ENCODE results near the gene CEPT1. TPM values are rescaled to one million over a fixed set of nuclear protein-coding genes. Genes with fewer than 3 reads are reported as not detected.
"Not testable (repeated sequence)": the region's sequence is repeated elsewhere in the genome, so short reads cannot be mapped to it uniquely, and the experiment has no call there.

Gene CEPT1
- 34.9 TPM for total RNA-seq

DNA sequence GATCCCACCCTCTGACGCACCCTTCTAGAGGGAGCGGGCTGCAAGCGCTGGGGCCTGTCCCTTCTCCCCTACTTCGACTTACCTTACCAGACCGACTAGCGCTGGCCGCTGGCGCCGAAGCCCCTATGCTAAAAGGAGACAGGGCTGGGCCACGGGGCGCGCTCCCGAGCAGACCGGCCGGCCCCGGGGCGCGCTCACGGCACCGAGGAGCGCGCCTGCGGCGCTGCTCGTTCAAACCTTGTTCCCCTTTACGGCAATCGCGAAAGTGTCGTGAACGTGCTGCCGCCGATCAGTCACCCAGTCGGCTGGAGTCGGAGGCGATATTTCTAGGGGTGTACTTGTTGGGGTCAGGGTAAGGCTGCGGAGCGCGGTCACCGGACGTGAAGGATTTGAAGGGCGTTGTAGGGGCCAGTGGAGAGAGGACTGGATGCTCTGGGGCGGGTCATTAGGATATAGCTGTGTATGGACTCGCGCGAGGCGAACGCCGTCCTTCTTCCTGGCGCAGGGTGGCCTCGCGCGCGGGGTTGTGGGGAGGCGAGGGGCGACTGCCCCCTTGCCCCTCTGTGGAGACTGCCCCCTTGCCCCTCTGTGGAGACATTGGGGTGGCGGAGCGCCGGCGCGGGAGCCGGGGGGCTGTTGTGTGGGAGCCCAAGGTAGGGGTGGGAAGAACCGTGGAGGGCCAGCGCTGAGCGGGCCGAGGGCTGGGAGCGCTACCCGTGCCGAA is at the start of gene CEPT1, which contains the start of gene DRAM2:
Gene CEPT1 (plus strand): TSS at position 268 of the 724 bp plus-strand sequence. CDS start 7,492 bp downstream, outside the sequence.
Gene DRAM2 (minus strand): TSS at position 138 of the 724 bp plus-strand sequence. CDS start 8,539 bp downstream, outside the sequence.
- DNase-seq (ENCODE audit: low spot score), result peak; percentile 99

DNA sequence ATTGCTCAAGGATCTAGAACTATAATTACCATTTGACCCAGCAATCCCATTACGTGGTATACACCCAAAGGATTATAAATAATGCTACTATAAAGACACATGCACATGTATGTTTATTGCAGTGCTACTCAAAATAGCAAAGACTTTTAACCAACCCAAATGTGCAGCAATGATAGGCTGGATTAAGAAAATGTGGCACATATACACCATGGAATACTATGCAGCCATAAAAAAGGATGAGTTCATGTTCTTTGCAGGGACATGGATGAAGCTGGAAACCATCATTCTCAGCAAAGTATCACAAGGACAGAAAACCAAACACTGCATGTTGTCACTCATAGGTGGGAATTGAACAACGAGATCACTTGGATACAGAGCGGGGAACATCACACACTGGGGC is 44.6 kb upstream of the CEPT1 start:
- not testable (repeated sequence) for DNase-seq (ENCODE audit: low spot score)

DNA sequence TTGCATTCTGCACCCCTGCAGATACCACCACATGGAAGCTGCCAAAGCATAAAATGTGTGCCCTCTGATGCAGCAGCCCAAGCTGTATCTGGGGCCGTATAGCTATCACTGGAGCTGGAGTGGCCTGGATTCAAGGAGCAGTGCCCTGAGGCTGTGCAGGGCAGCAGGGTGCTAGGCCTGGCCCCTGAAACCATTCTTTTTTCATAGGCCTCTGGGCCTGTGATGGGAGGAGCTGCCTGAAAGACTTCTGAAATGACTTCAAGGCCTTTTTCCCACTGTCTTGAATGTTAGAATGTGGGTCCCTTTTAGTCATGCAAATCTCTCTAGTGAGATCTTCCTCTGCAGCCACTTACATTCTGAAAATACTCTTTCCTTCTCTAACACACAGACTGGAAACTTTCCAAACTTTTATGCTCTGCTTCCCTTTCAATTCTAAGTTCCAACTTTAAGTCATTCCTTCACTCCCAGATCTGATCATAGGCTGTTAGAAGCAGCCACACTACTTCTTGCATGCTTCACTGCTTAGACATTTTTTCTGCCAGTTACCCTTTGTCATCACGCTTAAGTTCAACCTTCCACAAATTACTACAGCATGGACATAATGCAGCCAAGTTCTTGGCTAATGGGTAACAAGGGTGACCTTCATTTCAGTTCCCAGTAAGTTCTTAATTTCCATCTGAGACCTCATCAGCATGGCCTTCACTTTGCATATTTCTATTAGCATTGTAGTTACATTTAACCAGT is 42.5 kb upstream of the CEPT1 start:
- no peak for DNase-seq (ENCODE audit: low spot score)

DNA sequence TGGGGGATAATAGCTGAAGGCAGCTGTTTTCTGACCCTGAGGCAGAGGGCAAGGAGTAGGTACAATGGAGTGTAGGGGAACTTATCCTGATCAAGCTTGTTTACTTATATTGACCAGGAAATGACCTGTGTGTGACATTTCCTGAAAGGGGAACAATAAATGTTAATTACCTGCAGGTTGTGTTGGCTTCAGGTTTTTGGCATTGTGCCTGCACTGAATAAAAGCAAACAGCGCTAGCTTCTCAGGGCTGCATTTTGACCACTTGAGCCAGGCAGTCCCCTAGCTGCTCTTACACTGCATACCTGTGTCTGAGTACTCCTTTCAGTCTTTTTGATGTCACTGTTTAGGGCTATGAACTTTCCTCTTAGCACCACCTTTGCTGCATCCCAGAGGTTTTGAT is 40.7 kb upstream of the CEPT1 start:
- DNase-seq (ENCODE audit: low spot score), result peak; percentile 31

DNA sequence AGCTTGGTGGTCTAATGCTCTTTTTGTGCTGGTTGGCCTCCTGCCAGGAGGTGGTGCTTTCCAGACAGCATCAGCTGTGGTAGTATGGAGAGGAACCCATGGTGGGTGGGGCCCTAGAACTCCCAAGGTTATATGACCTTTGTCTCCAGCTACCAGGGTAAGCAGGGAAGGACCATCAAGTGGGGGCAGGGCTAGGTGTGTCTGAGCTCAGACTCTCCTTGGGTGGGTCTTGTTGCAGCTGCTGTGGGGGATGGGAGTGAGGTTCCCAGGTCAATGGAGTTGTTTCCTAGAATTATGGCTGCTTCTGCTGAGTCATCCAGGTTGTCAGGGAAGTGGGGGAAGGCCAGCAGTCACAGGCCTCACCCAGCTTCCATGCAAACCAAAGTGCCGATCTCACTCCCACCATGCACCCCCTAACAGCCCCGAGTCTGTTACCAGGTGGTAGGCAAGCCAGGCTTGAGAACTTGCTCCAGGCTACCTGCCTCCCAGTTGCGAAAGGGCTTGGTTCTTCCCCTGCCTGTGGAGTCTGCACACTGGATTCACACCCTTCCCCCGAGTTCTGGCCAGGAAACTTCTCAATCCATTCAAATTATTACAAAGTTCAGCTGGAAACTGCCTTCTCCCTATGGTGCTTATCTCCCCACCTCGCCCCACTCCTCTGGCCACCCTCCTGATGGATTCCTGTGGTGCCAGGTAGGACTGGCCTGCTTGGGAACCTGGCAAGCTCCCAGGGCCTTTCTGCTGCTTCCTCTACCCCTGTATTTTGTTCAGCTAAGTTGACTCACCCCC is 38.0 kb upstream of the CEPT1 start:
- DNase-seq (ENCODE audit: low spot score), result peak; percentile 44

DNA sequence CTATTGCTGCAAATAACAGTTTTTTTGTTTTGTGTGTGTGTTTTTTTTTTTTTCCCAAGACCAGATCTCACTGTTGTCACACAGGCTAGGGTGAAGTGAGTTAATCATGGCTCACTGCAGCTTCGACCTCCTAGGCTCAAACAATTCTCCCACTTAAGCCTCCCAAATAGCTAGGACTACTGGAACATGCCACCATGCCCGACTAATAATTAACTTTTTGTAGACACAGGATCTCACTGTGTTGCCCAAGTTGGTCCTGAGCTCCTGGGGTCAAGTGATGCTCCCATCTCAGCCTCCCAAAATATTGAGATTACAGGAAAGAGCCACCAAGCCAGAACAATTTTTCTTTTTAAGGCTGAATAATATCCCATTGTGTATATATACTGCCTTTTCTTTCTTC is 35.0 kb upstream of the CEPT1 start:
- no peak for DNase-seq (ENCODE audit: low spot score)

DNA sequence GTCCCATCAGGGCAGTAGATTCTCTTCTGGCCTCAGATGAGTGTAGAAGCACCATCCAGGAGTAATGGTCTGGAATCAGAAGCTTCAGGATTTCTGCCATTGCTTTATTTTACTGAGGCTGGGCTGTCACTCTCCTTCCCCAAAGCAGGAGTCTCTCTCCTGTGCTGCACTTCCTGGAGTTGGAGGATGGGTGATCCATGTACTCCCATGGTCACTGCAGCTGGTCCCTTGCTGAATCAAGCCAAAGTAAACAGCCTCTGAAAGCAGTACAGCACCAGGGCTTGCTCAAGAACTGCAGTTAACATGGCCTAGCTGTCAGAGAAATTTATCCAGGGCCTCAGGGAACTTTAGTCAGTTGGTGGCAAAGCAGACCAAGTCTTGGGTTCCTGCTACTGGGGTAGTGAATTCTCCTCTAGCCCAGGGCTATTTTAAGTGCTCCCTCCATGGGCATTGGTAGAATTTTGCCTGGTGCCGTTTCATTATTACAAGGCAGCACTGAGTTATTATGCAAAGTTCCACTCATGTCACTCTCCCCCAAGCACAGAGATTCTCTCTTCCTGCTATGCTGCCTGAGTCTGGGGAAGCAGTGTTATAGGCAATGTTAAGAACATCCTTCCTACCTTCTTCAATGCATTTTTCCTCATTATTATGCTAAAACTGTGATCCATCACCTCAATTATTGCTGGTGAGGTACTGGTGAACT is 29.7 kb upstream of the CEPT1 start:
- peak; percentile 38 for DNase-seq (ENCODE audit: low spot score)

DNA sequence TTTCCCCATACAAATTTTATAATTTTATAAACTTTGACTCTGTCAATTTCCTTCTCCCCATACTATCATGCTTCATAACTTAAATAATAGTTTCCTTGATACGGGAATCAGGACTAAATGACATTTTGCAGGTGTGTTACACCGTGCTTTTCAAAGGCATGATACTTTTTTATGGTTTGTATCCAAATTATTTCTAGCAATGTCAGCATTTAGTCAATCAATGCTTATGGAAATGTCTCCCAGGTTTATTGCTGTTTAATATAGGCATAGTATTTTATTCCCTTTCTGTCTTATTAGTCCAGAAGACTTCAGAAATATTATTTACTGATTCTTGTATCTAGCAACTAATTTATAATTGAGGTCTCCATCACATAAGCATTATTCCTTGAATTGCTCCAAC is 23.5 kb upstream of the CEPT1 start:
- no peak for DNase-seq (ENCODE audit: low spot score)

DNA sequence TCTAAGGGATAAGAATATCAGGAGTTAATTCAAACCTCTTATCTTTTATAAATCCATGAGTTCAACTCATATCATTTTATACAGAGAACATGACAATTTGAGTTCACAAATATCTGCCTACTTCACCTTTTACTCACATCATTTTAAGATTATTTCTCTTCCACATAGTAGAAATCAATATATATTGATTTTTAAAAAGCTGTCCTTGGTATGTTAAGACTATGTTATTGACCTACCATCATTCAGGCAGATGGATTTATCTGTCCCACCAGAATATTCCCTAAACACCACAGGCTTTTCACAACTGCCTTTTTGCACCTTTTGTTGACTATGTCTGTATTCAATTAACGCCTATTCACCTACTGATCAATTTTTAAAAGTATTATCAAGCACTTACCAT is 13.7 kb upstream of the CEPT1 start:
- DNase-seq (ENCODE audit: low spot score), result no peak

DNA sequence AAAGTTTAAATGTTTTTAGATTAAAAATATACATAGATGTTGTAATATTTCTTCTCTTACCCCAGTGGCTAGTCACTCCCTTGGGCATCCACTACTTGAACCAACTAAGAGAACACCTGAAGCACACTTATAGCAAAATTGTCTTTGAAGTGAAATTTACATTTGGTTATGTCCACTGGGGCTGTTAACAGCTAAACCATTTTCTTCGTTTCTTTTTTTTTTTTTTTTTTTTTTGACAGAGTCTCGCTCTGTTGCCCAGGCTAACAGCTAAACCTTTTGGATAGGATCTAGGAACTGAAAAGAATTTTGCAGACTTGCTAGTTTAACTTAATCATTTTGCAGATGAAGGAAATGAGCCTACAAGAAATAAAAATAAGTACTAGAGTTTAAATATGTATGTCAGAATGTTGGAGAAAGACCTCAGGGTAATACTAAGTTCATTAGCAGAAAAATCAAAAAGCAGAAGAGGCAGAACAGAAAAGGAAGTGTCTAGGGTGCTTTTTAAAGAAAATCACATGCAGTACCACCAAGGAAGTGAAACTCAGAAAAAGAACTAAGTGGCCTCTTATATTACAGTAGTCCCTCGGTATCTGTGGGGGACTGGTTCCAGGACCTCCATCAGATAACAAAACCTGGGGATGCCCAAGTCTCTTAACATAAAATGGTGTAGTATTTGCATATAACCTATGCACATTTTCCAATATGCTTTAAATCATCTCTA is 11.9 kb upstream of the CEPT1 start:
- no peak for DNase-seq (ENCODE audit: low spot score)

DNA sequence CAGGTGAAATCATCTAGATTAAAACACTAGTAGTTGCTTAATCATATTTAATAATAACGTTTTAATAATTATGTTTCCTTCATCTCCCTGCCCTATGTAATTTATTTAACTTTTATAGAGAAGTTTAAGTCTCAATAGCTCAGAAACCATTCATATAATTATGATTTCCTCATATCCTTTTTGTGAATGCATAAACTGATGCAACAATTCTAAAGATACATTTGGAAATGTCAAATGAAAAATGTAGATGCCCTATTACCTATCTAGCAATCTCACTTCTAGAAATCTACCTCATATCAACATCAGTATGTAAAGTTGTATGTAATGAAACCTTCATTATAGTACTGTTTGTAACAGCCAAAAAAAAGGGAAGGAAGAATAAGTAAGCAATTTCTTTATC is 10.6 kb upstream of the CEPT1 start:
- DNase-seq (ENCODE audit: low spot score), result no peak

DNA sequence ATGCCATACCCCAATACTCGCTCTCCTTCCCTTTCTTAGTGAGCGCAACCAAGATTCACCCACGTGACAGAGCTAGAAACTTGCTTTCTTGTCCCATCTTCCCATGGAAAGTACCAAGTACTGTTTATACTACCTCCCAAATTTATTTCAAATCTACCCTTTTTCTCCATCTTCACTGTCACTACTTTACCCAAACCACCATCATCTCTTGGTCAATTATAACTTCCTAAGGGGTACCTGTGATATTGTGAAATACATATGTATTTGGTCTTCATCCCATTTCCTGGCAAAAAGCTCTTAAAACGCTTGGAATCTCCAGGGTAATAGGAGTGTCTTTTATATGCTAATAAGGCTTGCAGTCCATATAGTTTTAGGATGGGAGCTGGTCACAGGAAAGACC is 8.3 kb upstream of the CEPT1 start:
- DNase-seq (ENCODE audit: low spot score), result no peak

DNA sequence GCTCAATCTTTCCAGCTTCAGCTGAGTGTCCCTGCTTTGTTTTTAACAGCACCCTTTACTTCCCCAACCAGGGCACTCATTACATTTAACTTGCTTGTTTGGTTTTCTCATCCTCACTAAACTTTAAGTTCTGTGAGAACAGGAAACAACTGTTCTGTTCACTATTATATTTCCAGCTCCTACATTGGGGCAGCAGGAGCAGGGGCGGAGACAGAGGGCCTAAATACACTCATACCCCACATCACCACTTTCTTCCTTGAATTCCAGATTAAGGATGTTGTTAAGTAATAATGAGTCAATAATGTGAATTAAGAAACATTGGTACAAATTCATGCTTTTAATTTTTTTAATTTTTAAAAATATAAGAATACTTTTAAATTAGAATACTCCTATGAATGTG is 6.2 kb upstream of the CEPT1 start:
- no peak for DNase-seq (ENCODE audit: low spot score)

DNA sequence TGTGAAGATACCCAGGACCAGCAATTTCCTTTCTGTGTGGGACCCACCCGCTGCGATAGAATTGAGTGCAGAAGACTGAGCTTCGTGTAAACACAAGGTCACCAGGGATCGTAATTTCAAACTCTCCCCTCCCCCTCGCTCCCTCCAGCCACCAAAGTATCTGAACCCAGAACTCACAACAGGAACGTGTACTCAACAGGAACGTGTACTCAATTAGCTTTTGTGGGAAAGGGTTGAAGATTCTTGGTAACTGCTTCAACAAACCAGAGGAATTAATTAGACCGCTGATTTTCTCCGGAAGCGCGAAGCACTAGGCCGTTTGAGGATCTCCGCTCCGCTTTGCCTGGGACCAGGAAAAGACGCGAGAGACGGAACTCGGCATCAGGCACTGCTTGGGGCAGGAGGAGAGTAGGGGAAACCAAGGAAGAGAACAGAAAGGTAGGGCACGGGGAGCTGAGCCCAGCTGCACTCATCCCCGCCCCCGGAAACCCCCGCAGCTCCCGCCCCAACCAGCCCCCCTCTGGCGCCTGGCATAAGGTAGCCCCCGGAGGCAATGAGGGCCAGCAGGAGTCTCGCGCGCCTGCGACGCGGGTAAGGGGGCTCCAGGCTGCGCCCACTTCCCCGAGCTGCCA is 583 bp upstream of the CEPT1 start:
- peak; percentile 29 for DNase-seq (ENCODE audit: low spot score)

DNA sequence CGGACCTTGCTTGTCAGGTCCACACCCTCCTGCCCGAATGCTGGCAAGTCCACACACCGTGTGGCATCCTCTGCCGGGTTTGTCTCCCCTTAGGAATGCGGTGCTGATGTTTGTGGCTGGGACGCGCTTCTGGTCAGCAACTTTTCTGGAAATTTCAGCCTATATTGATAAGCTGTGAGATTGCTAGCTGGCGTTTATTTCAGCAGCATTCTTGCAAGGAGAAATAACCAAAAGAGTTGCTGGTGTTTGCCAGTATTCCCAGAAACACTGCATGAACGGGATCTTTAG is 601 bp downstream of the CEPT1 start:
- DNase-seq (ENCODE audit: low spot score), result no peak

DNA sequence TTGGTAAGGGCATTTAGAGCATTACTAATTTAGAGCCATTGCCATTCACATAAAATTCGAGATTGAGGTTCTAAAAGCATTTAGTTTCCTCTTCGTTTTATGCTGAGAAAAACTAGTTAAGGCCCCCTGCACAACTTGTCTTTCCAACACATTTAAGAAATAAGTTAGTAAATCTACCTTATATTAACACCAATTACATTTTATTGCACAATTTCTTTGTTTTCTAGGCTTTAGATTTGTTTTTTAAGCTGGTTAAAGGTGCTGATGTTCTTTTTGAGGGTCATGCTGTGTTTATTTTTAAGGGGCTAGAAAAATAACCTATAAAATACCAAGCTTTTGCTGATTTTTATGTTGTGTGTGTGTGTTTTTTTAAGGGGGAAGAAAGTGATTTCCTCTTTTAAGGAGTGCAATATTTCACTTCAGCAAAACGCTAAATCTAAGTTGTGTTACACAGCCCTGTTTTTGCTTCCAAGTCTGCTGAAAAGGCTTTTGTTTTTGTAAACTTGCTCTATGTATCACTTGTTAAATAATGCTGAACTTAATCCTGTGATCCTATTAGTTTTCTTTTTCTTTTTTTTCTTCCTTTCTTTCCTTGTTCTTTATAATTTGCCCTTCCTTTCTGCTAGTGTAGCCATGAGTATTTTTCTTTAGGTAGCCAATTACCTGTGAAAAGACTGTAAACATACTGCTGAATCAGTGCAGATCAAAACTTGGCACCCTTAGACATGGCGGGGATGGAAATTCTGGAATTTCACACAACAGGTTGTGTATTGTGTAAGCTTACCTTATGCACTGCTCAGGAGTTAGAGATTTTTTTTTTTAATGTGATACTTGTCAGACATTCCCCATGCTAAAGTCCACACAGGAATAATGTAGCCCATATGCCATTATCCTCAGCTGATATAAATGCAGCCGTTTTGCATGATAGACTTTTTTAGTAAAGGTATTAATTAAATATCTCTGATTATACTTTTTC is 1.5 kb downstream of the CEPT1 start:
- DNase-seq (ENCODE audit: low spot score), result no peak

DNA sequence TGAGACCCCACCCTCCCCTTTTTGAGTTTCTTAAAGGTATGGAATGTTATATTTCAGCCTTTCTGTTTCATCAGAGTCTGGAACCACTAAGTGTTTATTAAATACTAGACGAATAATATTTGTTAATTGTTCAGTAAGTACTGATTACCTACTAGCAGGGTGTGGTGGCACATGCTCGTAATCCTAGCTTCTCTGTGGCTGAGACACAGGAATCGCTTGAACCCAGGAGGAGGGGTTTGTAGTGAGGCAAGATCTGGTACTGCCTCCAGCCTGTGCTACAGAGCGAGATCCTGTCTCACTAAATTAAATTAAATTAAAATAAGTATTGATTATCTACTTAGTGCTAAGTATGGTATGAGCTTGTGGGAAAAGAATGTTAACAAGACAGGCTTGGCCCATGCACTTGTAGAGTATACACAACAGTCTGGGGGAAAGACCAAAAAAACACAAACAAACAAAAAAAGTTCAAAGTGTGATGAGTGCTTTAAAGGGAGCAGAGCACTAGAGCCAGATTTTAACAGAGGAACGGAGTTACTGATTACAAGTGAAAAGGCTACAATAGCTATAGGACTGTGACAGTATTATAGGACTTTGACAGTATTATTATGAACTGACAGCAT is 2.4 kb downstream of the CEPT1 start:
- no peak for DNase-seq (ENCODE audit: low spot score)

DNA sequence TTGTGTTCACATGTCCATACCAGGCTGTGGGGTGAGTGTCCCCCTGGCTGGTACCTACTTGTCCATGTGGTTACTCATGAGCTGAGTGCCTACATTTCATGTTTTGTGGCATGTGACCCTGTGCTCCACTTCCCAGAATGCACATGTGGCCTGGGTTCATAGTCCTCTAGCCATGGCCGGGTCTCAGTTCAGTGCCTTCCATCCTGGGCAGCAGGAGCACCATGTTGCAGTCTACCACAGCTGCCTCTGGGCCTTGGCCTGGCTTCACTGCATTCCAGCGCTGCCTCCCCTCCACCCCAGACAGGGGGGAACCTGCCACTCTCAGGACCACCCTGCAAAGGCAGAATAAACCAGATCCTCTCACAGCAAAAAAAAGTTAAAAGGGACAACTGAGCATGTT is 5.5 kb downstream of the CEPT1 start:
- no peak for DNase-seq (ENCODE audit: low spot score)

Measured in mucosa of gallbladder (tissue), 1 donor.